Measurements from ENCODE around the gene LGALS9B. TPM values are rescaled to one million over a fixed set of nuclear protein-coding genes. Genes with fewer than 3 reads are reported as not detected.
"Not testable (repeated sequence)": the region's sequence is repeated elsewhere in the genome, so short reads cannot be mapped to it uniquely, and the experiment has no call there.

LGALS9B gene
- total RNA-seq, 1 donor from 2014 or later, result not detected

DNA sequence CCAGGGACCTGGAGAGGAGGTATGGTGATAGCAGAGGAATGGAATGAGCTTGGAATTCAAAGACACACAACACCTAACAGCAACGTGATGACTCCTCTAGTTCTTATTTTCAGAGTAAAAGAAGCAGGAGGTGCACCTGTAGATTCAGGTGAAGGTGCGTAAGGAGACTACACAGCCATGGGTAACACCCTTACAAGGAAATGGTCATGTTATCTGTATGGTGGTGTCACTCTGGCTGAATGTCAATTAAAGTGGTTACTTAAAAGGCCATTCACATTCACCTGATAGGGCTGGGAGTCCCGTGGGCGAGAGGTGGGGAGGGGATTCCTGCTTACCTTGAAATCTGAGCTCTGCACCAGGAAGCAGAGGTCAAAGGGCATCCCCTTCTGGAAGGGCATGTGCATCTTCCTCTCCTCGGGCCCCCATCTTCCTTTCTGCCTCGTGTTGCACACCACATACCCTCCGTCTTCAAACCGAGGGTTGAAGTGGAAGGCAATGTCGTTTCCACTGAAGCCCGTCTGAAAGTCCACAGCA lies 9.4 kb downstream of the LGALS9B start:
- DNase-seq (ENCODE audit: low spot score); H3K4me1 Mint-ChIP-seq (ENCODE audit: low read depth); H3K27ac Mint-ChIP-seq; H3K9me3 Mint-ChIP-seq; H3K4me3 Mint-ChIP-seq (ENCODE audit: low read depth); intact Hi-C loops (cut with micrococcal nuclease); H3K27me3 Mint-ChIP-seq (ENCODE audit: low read depth); H3K36me3 Mint-ChIP-seq (ENCODE audit: low read depth): not testable (repeated sequence)

GRCh38 chr17:20455106-20455505 lies 12.2 kb downstream of the LGALS9B start:
- H3K4me3 Mint-ChIP-seq (ENCODE audit: low read depth); H3K27me3 Mint-ChIP-seq (ENCODE audit: low read depth); H3K36me3 Mint-ChIP-seq (ENCODE audit: low read depth); DNase-seq (ENCODE audit: low spot score); intact Hi-C loops (cut with micrococcal nuclease); H3K9me3 Mint-ChIP-seq; H3K27ac Mint-ChIP-seq; H3K4me1 Mint-ChIP-seq (ENCODE audit: low read depth): not testable (repeated sequence)

DNA sequence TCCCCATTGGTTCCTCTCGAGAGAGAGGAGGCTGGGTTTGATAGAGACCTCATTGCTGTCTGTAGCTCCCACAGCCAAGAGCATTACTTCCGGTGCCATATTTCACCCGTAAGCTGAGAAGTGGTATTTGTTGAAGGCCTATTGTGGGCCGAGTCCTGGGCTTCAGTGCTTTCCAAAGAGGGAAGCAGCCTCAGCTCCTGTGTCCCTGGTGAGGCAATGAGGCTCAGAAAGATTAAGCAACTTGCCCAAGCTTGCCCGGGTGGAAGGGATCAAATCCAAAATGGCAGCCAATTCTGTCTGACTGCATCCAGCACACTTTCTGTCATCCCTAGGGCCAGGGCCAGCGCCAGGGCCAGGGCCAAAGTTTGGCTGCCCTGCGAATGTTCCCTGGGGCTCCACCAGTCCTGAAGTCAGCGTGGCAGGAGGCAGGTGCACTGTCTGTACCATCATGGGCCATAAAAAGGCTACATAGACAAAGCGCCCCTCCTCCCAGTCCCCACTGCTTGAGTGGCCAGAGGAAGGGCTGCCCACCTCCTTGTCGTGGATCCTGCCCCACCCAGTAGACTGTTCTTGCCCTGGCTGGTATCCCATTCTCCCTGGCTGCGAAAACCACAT lies 13.4 kb downstream of the LGALS9B start:
- H3K27ac Mint-ChIP-seq; DNase-seq (ENCODE audit: low spot score); H3K27me3 Mint-ChIP-seq (ENCODE audit: low read depth); H3K9me3 Mint-ChIP-seq; H3K4me1 Mint-ChIP-seq (ENCODE audit: low read depth); H3K4me3 Mint-ChIP-seq (ENCODE audit: low read depth); intact Hi-C loops (cut with micrococcal nuclease); H3K36me3 Mint-ChIP-seq (ENCODE audit: low read depth): not testable (repeated sequence)

GRCh38 chr17:20450852-20451251 lies 16.5 kb downstream of the LGALS9B start:
- H3K27me3 Mint-ChIP-seq (ENCODE audit: low read depth); H3K36me3 Mint-ChIP-seq (ENCODE audit: low read depth); H3K9me3 Mint-ChIP-seq; H3K4me3 Mint-ChIP-seq (ENCODE audit: low read depth); H3K4me1 Mint-ChIP-seq (ENCODE audit: low read depth); intact Hi-C loops (cut with micrococcal nuclease): not testable (repeated sequence)
- H3K27ac Mint-ChIP-seq, result peak overlapping the region; percentile 73
- peak; percentile 73 for DNase-seq (ENCODE audit: low spot score)

GRCh38 chr17:20447534-20448321 lies 19.6 kb downstream of the LGALS9B start:
- H3K4me3 Mint-ChIP-seq (ENCODE audit: low read depth); H3K4me1 Mint-ChIP-seq (ENCODE audit: low read depth); H3K27ac Mint-ChIP-seq; DNase-seq (ENCODE audit: low spot score); H3K27me3 Mint-ChIP-seq (ENCODE audit: low read depth); H3K9me3 Mint-ChIP-seq; intact Hi-C loops (cut with micrococcal nuclease); H3K36me3 Mint-ChIP-seq (ENCODE audit: low read depth): not testable (repeated sequence)

DNA sequence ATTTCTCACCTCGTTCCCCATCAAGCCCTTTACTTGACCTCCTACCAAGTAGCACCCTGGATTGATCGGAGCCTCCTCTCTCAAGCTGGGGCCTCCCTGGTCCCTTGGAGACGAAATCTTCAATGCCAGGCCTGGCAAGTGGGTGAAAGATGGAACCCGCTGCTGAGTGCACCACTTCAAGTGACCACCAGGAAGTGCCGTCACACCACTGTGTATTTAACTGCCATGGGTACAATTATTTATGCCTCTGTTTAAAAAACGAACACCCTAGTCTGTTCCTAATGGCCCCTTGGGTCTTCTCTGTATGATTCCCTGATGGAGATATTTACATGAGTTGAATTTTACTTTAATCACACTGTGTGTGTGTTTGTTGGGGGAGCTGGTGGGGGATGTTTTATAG lies 20.4 kb downstream of the LGALS9B start:
- H3K4me1 Mint-ChIP-seq (ENCODE audit: low read depth); H3K27ac Mint-ChIP-seq; DNase-seq (ENCODE audit: low spot score); H3K9me3 Mint-ChIP-seq; H3K27me3 Mint-ChIP-seq (ENCODE audit: low read depth); H3K4me3 Mint-ChIP-seq (ENCODE audit: low read depth); intact Hi-C loops (cut with micrococcal nuclease); H3K36me3 Mint-ChIP-seq (ENCODE audit: low read depth): not testable (repeated sequence)

DNA sequence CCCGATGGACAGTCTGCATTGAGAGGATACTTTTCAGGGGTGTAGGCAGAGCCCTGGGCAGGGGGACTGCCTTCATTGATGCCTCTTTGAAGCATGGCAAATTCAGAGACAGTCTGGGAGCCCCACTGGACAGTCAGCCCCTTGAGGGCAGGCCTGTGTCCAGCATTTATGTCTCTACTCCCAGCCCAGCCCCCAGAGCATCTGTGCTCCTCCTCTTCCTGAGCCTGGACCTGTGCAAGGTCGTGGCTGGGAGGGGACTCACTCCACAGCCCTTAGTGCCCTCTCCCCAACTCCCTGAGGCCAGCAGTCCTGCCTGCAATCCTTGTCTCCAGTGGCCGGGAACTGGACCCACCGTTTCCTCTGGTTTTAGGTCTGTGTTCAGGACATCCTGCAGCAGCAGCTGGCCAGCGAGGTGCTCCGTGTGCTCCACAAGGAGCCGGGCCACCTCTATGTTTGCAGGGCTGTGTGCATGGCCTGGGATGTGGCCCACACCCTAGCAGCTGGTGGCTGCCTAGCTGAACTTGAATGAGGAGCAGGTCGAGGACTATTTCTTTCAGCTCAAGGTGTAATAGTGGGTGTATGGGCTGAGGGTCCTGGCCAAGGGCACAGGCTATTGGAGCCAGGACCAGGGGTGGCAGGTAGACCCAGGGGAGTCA lies 22.6 kb downstream of the LGALS9B start:
- intact Hi-C loops (cut with micrococcal nuclease); H3K4me1 Mint-ChIP-seq (ENCODE audit: low read depth); DNase-seq (ENCODE audit: low spot score); H3K27ac Mint-ChIP-seq; H3K4me3 Mint-ChIP-seq (ENCODE audit: low read depth); H3K9me3 Mint-ChIP-seq; H3K36me3 Mint-ChIP-seq (ENCODE audit: low read depth); H3K27me3 Mint-ChIP-seq (ENCODE audit: low read depth): not testable (repeated sequence)

GRCh38 chr17:20444173-20444572 lies 23.2 kb downstream of the LGALS9B start:
- H3K4me3 Mint-ChIP-seq (ENCODE audit: low read depth); H3K36me3 Mint-ChIP-seq (ENCODE audit: low read depth); DNase-seq (ENCODE audit: low spot score); H3K9me3 Mint-ChIP-seq; H3K27me3 Mint-ChIP-seq (ENCODE audit: low read depth); intact Hi-C loops (cut with micrococcal nuclease); H3K27ac Mint-ChIP-seq; H3K4me1 Mint-ChIP-seq (ENCODE audit: low read depth): not testable (repeated sequence)

GRCh38 chr17:20443632-20444031 lies 23.7 kb downstream of the LGALS9B start:
- intact Hi-C loops (cut with micrococcal nuclease), result not testable (repeated sequence)

DNA sequence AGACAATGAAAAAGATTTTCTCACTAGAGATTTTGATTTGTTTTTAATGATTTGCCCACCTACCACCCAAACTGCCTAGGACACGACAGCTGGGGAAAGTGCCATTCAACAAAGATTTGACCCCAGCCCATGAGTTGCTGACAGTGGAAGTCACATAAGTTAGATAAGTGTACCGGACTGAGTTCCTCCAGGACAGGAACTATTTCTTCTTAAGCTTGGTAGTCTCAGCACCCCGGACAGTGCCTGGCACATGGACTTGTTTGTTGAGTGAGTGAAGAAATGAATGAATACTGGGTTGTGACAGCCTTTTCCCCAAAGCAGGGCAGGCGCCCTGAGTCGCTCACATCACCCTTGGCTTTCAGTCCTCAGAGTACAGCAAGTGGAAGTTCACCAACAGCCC lies 26.7 kb downstream of the LGALS9B start:
- H3K36me3 Mint-ChIP-seq (ENCODE audit: low read depth); H3K27ac Mint-ChIP-seq; H3K4me3 Mint-ChIP-seq (ENCODE audit: low read depth); H3K9me3 Mint-ChIP-seq; intact Hi-C loops (cut with micrococcal nuclease); H3K4me1 Mint-ChIP-seq (ENCODE audit: low read depth); DNase-seq (ENCODE audit: low spot score); H3K27me3 Mint-ChIP-seq (ENCODE audit: low read depth): not testable (repeated sequence)

More at GRCh38 chr17:20443632-20444031, 23.7 kb downstream of the LGALS9B start:
- not testable (repeated sequence) for H3K36me3 Mint-ChIP-seq (ENCODE audit: low read depth); H3K27ac Mint-ChIP-seq; H3K9me3 Mint-ChIP-seq; H3K4me1 Mint-ChIP-seq (ENCODE audit: low read depth); H3K27me3 Mint-ChIP-seq (ENCODE audit: low read depth); H3K4me3 Mint-ChIP-seq (ENCODE audit: low read depth); DNase-seq (ENCODE audit: low spot score)

DNA sequence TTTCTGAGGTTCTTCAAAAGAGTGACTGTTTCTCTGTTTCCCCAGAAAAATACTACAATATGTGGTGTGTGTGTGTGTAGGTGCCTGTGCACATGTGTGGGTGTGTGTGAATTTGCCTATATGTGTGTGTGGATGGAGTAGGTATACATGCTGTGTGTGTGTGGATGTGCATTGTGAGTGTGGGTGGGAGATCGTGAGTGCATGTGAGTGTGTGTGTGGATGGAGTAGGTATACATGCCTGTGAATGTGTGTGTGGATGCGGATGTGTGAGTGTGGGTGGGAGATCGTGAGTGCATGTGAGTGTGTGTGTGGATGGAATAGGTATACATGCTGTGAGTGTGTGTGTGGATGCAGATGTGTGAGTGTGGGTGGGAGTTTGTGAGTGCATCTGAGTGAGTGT lies 32.2 kb downstream of the LGALS9B start:
- H3K4me3 Mint-ChIP-seq (ENCODE audit: low read depth); intact Hi-C loops (cut with micrococcal nuclease); H3K27me3 Mint-ChIP-seq (ENCODE audit: low read depth); H3K4me1 Mint-ChIP-seq (ENCODE audit: low read depth); H3K36me3 Mint-ChIP-seq (ENCODE audit: low read depth); H3K27ac Mint-ChIP-seq; H3K9me3 Mint-ChIP-seq; DNase-seq (ENCODE audit: low spot score): not testable (repeated sequence)

DNA sequence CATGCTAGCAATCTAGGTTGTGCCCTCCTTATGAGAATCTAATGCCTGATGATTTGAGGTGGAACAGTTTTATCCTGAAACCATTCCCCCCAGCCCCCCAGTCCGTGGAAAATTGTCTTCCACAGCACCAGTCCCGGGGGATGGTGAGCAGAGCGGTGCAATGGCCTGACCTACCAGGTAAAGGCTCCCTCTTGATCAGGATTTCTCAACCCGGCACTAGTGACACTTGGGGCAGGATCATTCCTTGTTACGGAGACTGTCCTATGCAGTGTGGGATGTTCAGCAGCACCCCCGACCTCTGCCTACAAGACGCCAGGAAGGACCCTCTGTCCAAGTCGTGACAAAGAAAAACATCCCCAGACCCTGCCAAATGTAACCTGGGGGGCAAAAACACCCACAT lies 34.0 kb downstream of the LGALS9B start:
- H3K36me3 Mint-ChIP-seq (ENCODE audit: low read depth); H3K4me3 Mint-ChIP-seq (ENCODE audit: low read depth); DNase-seq (ENCODE audit: low spot score); H3K27ac Mint-ChIP-seq; H3K4me1 Mint-ChIP-seq (ENCODE audit: low read depth); H3K9me3 Mint-ChIP-seq; intact Hi-C loops (cut with micrococcal nuclease); H3K27me3 Mint-ChIP-seq (ENCODE audit: low read depth): not testable (repeated sequence)

- DNase-seq (ENCODE audit: low spot score); H3K27ac Mint-ChIP-seq; H3K27me3 Mint-ChIP-seq (ENCODE audit: low read depth); H3K4me1 Mint-ChIP-seq (ENCODE audit: low read depth); intact Hi-C loops (cut with micrococcal nuclease); H3K4me3 Mint-ChIP-seq (ENCODE audit: low read depth); H3K9me3 Mint-ChIP-seq; H3K36me3 Mint-ChIP-seq (ENCODE audit: low read depth): not testable (repeated sequence)
These were observed 40.1 kb downstream of the LGALS9B start for GRCh38 chr17:20427264-20427663.

Measured in activated T-helper 2 cell treated with anti-CD3 and anti-CD28 coated beads, Interferon-gamma antibody, Interleukin-2, Interleukin-4, amounts not matched to agents 10 μg/mL and 5 μg/mL and 100 μg/mL, durations not matched to agents 14 hours and 24 hours and 36 hours (primary cell).